CD4-positive, alpha-beta T cell treated with Interleukin-15 for 1 hour (primary cell): Measurements from ENCODE around the gene PCGF6.
"Not testable (repeated sequence)": the region's sequence is repeated elsewhere in the genome, so short reads cannot be mapped to it uniquely, and the experiment has no call there.

ENCODE experiments used
- DNase-seq: peaks from one replicate; pipeline ENCODE4 v3.0.0-alpha.2; 2020

The PCGF6 gene

DNA sequence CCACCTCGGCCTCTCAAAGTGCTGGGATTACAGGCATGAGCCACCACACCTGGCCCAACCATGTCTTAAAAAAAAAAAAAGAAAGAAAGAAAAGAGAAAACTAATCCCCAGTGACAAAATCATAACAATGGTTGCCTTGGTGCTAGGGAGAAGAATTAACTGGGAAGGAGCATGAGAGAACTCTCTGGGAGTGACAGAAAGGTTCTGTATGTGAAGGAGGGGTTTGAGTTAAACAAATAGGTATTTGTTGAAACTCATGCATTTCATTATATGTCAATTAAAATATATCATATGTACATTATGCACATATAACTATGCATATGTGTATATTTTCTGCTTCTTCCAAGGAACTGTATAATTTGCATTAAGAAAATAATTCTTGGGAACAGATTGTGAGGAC is 40.7 kb downstream of the PCGF6 start:
- no peak for DNase-seq

DNA sequence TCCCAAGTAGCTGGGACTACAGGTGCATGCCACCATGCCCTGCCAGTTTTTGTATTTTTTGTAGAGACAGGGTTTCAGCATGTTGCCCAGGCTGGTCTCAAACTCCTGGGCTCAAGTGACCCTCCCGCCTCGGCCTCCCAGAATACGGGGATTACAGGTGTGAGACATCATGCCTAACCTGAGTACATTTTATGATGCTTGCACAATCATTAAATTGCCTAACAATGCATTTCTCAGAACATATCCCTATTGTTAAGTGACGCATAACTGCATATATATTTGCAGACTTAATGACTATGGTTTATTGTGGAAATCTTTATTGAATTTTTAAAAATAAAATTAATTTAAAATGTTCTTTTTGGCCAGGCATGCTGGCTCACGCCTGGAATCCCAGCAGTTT is 43.3 kb downstream of the PCGF6 start:
- no peak for DNase-seq

DNA sequence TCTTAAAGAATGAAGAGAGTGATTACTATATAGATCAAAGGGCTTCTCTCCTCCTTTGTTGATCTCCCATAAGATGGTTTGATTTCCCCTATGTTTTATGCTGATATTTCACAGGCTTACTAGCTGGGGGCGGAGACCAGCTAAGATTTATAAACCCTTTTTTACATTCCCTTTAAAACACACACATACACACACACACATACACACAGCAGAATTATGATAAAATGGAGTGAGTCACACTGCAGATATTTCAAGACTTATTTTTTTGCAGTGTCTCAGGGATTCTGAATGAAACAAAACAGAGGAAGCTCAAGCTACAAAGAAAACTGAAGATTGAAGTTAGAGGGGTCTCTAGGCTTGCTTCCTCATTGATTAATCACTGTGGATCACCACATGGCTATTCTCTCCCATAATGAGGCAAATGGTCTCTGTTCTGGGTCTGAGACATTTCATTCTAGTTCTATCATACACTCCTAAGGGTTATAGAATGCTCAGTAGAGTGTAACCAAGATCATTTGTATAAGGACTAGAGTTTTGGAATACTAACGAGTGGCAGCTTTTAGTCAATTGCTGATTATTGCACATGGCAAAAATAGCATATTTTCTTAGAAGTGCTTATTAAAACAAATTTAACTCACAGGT is 55.4 kb downstream of the PCGF6 start:
- no peak for DNase-seq

DNA sequence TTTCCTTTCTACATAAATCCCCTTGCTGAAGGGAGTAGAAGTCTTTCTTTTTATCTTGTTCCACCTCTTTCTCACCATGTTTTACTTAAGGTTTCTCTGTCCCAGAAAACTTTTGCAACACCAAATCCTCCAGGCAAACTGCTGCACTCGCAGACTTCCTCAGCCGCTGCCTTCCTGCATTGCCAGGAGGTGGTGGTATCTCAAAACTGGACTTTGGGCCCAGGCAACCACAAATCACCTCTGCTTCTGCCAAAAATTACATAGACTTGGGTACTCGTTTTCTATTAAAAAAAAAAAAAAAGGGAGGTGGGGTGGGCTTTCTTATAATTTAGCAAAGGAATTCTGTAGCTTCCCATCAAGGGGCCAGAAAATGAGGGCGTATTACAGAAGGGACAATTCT is 59.4 kb downstream of the PCGF6 start:
- DNase-seq = no peak

DNA sequence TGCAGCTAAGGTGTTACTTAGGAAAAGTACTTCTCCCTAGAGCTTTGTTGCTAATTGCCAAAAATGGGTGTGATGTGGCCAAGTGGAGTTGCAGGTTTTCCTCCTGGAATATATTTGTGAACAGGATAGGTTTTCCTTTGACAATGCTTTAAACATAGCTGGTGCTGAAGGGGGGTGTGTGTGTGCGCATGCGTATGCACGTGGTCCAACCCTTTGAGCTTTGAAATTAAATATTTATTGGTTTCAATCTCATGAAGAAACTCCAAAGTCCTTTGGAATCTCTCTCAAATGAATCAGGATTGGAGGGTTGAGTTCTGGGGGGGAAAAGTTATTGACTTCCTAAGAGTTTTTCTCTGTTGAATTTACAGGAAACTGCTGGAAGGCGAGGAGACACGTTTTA is 62.9 kb downstream of the PCGF6 start:
- DNase-seq = no peak

DNA sequence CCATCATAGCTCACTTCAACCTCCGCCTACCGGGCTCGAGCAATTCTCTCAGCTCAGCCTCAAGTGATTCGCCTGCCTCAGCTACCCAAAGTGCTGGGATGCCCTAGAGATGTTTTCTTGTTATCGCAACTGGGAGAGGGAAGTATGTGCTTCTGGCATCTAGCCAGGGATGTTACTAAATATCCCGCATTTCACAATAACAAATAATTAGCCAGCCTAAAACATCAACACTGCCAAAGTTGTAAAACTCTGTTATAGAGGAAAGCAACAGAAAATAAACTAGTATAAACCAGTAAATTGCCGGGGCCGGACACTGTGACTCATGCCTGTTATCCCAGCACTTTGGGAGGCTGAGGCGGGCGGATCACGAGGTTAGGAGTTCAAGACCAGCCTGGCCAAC is 66.8 kb downstream of the PCGF6 start:
- DNase-seq = no peak

DNA sequence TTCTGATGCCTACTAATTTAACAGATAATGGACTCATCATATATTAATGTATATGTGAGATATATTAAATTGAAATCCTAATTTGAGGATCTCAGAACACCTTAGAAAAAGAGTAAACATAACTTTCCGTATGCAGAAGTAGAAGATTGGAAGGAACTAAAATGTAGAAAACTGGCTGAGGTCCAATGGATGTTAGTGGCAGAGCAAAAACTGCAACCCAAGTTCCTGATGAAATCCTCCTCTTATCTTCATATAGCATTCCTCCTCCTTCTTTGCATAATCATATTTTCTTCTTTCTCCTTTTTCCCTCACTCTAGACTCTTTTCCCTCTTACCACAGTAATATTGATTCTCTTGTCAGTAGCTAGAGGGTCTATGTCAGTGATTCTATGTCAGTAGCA is 68.0 kb downstream of the PCGF6 start:
- DNase-seq = no peak

DNA sequence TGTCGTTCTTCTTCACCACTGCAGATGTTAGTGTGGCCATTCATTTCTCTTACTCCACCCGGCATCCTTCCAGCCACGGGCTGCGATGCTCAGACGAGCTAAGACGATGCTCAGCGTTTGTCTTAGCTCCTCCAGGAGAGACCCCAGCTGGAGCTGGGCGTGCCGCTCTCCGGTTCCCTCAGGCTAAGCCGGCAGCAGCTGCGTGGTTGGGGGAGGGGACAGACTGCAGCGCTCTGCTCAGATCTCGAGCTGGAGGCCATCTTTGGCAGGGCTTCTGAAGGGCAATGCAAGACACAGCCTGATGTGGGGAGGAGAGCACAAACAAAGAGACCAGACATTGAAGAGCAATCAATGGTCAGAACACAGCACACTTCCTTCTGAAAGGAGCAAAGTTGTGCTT is 69.2 kb downstream of the PCGF6 start:
- DNase-seq = no peak

DNA sequence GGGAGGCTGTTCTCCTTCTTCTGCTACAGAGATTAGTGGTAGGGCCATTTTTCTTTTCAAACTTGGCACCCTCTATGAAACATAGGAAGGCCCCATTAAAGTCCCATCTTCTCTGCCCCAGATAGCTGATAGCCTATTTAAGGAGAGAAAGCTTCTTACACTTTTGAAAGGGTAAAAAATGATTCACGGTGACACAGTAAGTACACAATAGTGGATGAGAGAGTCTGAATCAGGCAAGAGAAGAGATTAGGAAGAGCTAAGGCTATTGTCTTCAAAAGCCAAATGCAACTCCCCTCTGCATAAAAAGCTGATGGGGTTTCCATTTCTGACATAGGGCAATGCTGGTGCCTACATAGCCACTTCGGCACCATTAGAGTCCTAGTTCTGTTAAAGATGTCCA is 70.4 kb downstream of the PCGF6 start:
- no peak for DNase-seq

DNA sequence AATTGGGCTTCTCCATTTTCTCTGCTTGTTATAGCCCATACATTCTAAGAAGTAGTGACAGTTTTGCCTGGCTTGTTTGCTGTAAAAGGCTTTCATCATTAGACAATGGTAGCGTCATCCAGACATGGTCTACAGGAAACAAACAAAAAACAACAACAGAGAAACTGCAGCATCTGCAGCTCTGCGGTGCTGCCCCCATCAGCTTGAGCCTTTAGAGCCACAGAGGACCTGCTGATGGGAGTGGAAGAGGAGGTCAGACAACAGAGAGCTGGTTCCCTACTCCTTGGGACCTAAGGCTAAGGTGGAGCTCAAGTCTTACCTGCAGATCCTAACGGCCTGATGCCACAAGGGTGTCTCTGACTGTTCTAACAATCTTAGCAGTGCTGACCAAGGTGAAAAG is 70.9 kb downstream of the PCGF6 start:
- DNase-seq = no peak

DNA sequence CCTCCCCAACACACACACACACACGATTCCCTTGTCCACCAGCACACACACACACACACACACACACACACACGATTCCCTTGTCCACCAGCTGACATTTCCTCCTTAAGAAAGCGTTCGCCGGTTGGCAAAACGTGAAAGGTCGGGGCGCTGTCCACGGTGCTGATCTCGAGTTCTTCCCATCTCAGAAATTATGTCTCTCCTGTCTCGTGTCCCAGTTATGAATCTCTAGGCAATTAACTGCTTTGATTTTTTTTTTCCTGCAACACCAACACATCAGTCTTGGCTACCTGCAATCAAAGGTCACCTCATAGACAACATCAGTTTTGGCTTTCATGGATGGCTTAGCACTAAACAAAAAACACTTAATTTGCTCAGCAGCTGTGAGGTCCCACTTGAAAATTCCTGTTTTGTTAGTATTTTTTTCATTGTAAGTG is 72.1 kb downstream of the PCGF6 start:
- DNase-seq = no peak

DNA sequence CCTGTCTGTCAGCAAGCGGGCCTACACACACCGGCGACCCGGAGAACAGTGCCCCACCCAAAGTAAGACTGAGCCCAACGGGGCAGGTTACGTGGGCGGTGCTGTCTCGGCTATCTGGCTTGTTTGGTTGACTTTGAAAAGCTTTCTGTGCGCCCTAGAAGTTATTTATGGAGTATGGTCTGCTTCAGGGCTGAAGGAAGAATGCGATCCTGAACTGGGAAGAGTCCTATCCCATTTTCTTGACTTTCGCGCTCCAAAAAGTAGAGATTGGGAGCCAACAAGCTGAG is 72.5 kb downstream of the PCGF6 start:
- DNase-seq = no peak

DNA sequence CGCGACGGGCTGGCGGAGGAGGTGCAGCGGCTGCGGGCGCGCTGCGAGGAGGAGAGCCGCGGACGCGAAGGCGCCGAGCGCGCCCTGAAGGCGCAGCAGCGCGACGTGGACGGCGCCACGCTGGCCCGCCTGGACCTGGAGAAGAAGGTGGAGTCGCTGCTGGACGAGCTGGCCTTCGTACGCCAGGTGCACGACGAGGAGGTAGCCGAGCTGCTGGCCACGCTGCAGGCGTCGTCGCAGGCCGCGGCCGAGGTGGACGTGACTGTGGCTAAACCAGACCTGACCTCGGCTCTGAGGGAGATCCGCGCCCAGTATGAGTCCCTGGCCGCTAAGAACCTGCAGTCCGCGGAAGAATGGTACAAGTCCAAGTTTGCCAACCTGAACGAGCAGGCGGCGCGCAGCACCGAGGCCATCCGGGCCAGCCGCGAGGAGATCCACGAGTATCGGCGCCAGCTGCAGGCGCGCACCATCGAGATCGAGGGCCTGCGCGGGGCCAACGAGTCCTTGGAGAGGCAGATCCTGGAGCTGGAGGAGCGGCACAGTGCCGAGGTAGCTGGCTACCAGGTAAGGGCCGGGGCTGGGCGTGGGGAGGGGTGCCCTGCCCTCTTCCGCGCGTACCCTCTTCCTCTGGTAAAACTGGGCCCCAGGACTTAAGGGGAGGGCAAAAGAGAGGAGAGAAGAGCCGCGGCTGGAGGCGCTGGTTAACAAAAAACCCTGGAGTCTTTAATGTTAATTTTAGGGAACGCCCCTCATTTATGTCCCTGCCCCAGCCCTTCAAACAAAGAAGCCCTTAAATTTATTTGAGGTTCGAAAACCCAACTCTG is 73.0 kb downstream of the PCGF6 start:
- DNase-seq = no peak

DNA sequence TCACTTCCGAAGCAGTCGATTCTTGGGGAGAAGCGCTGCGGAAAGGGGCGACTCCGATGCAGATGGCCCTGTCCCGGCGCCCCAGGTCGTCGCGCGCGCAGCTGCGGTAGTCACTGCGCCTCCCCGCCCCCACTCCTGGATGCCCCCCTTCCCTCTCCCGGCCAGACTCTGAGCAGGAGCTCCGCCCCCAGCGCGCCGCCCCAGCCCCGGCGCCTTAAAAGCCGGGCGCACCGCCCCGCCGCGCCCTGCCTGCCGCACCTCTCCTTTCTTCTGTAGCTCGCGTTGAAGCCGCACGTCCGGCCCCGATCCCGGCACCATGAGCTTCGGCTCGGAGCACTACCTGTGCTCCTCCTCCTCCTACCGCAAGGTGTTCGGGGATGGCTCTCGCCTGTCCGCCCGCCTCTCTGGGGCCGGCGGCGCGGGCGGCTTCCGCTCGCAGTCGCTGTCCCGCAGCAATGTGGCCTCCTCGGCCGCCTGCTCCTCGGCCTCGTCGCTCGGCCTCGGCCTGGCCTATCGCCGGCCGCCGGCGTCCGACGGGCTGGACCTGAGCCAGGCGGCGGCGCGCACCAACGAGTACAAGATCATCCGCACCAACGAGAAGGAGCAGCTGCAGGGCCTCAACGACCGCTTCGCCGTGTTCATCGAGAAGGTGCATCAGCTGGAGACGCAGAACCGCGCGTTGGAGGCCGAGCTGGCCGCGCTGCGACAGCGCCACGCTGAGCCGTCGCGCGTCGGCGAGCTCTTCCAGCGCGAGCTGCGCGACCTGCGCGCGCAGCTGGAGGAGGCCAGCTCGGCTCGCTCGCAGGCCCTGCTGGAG is 73.8 kb downstream of the PCGF6 start, which contains the start of gene INA:
INA (plus strand) TSS at position 243 of the 817 bp plus-strand sequence; CDS start at position 317, 74 bp downstream.
- DNase-seq = no peak

DNA sequence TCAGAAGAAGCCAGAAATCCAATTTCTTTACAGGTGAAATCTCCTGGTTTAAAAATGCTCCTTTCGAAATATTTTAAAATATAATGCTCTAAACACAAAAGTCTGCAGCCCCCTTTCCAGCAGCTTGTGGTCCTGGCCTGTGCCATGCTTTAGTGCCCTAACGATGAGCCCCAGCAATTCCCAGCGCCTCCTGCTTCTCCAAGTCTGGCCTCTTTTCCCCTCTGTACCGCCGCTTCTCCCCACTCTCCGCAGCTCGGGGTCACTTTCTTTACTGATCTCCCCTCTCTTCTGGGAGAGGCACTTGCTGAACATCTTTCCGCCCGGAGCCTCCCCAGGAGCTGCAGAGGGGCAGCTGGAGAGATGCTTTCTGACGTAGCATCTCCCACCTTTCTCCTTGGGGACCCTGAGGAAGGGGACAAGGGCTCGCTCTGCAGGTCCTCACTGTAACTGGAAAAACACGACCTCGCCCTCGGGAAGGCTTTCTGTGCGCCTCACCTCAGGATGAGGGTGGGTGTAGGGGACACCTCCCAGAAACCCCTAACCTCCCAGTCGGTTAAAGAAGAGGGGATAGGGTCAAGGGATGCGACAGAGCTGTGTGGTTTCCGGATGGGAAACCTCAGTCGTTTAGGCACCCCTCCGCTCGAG is 74.6 kb downstream of the PCGF6 start:
- DNase-seq = no peak

DNA sequence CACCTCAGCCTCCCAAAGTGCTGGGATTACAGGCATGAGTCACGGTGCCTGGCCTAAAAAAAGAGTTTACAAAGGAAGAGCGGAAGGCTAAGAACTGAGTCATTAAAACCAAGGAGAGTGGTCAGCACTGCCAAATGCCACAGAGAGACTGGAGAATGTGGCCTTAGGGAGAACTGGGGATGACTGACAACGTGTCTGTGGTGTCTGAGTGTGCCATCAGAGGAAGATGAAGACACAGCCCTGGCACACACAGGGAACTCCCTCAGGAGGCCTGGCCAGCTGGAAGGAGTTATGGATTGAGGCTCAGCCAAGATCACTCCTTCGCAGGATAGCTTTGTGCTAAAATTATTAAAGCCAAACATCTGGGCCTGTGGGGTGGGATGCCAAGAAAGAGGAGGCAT is 77.9 kb downstream of the PCGF6 start:
- DNase-seq = no peak

DNA sequence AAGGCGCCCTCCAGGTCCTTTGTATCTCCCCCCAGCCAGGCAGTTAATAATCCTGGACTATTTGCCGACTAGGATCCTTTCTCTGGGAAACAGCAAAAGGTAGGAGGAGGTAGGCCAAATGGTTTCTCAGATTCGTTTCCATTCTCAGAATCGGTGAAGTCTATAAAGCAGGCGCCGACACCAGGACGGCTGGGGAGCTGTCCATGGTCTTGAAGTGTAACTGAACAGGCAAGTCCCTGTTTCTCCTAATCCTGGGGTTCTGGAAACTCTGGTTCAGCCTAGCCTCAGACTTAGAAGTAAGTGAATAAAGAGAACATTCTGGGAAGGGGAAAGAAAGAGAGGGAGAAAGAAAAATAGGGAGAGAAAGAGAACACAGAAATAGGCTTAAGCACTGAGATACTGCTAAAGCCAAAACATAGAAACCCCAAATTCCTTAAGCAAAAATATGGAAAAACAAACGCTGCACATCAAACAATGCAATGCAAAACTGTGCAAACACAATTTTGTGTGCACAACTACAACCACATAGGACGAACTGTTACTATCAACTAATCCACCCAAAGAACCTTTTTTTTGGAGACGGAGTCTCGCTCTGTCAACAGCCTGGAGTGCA is 85.1 kb downstream of the PCGF6 start:
- DNase-seq = no peak

DNA sequence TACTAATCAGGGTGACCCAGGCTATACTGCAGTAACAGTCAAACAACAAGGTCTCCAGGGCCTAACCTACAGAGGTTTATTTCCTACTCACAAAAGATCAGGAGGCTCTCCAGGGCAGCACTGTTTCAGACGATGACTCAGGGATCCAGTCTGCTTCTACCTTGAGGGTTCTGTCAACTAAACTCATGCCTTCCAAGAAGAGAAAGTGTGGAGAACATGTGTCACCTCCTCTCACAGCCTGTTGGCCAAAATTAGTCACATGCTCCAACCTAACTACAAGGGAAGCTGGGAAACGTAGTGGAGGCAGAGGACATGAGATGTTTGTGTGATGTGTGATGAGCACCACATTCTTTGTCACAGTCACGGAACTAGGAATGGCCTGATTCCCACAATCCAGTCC is 88.7 kb downstream of the PCGF6 start:
- no peak for DNase-seq

DNA sequence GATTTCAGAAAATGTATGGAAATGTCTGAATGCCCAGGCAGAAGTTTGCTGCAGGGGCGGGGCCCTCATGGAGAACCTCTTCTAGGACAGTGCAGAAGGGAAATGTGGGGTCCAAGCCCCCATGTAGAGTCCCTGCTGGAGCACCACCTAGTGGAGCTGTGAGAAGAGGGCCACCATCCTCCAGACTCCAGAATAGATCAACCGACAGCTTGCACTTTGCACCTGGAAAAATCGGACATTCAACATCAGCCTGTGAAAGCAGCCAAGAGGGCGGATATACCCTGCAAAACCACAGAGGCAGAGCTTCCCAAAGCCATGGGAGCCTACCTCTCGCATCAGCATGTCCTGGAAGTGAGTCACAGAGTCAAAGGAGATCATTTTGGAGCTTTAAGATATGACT is 91.0 kb downstream of the PCGF6 start:
- no peak for DNase-seq

DNA sequence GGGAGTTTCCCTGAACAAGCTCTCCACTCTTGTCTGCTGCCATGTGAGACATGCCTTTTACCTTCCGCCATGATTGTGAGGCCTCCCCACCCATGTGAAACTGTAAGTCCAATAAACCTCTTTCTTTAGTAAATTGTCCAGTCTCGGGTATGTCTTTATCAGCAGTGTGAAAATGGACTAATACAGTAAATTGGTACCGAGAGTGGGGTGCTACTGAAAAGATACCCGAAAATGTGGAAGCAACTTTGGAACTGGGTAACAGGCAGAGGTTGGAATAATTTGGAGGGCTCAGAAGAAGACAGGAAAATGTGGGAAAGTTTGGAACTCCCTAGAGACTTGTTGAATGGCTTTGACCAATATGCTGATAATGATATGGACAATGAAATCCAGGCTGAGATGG is 92.0 kb downstream of the PCGF6 start:
- not testable (repeated sequence) for DNase-seq

DNA sequence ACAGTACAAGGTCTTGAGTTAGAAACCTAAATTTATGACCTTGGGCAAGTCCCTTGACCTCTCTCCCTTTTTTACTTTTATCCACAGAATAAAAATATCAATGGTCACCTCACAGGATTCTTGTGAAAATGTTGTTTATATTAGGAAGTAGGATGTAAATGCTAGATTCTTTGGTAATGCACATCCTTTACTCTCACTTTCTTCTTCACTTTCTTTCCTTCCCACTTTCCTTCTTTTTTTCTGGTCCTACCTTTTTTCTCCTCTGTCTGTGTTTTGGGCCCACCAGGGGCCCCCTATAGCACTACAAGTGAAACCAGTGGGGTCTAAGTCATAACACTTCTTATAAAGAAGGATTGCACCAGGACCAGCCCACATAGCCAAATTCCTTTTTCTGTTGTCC is 93.1 kb downstream of the PCGF6 start:
- DNase-seq = no peak

DNA sequence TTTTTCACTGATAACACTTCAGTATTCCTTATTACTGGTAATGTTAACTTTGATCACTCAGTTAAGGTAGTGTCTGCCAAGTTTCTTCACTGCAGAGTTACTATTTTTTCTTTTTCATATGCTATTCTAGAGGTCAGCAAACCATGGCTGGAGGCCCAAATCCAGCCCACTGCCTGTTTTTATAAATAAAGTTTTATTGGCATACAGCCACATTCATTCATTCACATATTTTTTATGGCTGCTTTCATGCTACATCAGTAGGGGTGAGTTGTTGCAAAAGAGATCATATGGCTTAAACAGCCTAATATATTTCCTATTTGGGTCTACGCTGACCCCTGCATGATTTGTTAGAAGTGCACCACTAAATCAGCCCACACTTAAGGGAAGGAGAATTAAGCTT is 94.3 kb downstream of the PCGF6 start:
- DNase-seq = no peak
